ENCODE measurements around the gene GJA4. TPM values are rescaled to one million over a fixed set of nuclear protein-coding genes. Genes with fewer than 3 reads are reported as not detected.
"Not testable (repeated sequence)": the region's sequence is repeated elsewhere in the genome, so short reads cannot be mapped to it uniquely, and the experiment has no call there.

The GJA4 gene
- polyA plus RNA-seq, 2 donors = 0.77 to 2.6 TPM

GRCh38 chr1:34796990-34797389 lies 4.2 kb downstream of the GJA4 start:
- Histone ChIP-seq H3K9me3 (ENCODE audit: control insufficient read depth in 2 of 2, insufficient read depth in 1 of 2, low read depth in 1 of 2, low read length in 1 of 2) (peaks cover 0 to 2% of the 10 kb centered on the region in 2 donors), H3K4me1 (ENCODE audit: control insufficient read depth in 2 of 2, insufficient read depth in 2 of 2, low read length in 1 of 2) (peaks cover 0 to 11% of the 10 kb centered on the region in 2 donors), H3K4me3 (ENCODE audit: low read depth in 1 of 2, low read length in 2 of 2) (no peak overlapping the region), H3K27me3 (ENCODE audit: control insufficient read depth in 1 of 2, insufficient read depth in 2 of 2, low read length in 2 of 2) (no peaks in the 10 kb centered on the region), H3K27ac (ENCODE audit: low read depth in 2 of 2, low read length in 1 of 2) (no peak overlapping the region), H3K36me3 (ENCODE audit: control insufficient read depth in 2 of 2, insufficient read depth in 2 of 2, low read length in 1 of 2) (no peaks in the 10 kb centered on the region)
- WGBS, 2 donors = 84 to 87% methylated on average over 6 of the region's 6 CpGs

- 73 to 84% methylated on average over 5 to 6 of the region's 6 CpGs for WGBS, 2 donors
- Histone ChIP-seq H3K36me3 (ENCODE audit: control insufficient read depth in 2 of 2, insufficient read depth in 2 of 2, low read length in 1 of 2) (no peaks in the 10 kb centered on the region), H3K9me3 (ENCODE audit: control insufficient read depth in 2 of 2, insufficient read depth in 1 of 2, low read depth in 1 of 2, low read length in 1 of 2) (peaks cover 0 to 2% of the 10 kb centered on the region in 2 donors), H3K27me3 (ENCODE audit: control insufficient read depth in 1 of 2, insufficient read depth in 2 of 2, low read length in 2 of 2) (no peaks in the 10 kb centered on the region), H3K27ac (ENCODE audit: low read depth in 2 of 2, low read length in 1 of 2) (no peak overlapping the region), H3K4me1 (ENCODE audit: control insufficient read depth in 2 of 2, insufficient read depth in 2 of 2, low read length in 1 of 2) (no peaks in the 10 kb centered on the region), H3K4me3 (ENCODE audit: low read depth in 1 of 2, low read length in 2 of 2) (no peak overlapping the region)
Measured at GRCh38 chr1:34800214-34800613, 7.4 kb downstream of the GJA4 start.

- Histone ChIP-seq H3K27me3 (ENCODE audit: control insufficient read depth in 1 of 2, insufficient read depth in 2 of 2, low read length in 2 of 2) (no peaks in the 10 kb centered on the region), H3K27ac (ENCODE audit: low read depth in 2 of 2, low read length in 1 of 2) (no peak overlapping the region), H3K4me3 (ENCODE audit: low read depth in 1 of 2, low read length in 2 of 2) (no peak overlapping the region), H3K36me3 (ENCODE audit: control insufficient read depth in 2 of 2, insufficient read depth in 2 of 2, low read length in 1 of 2) (no peaks in the 10 kb centered on the region), H3K4me1 (ENCODE audit: control insufficient read depth in 2 of 2, insufficient read depth in 2 of 2, low read length in 1 of 2) (no peaks in the 10 kb centered on the region), H3K9me3 (ENCODE audit: control insufficient read depth in 2 of 2, insufficient read depth in 1 of 2, low read depth in 1 of 2, low read length in 1 of 2) (no peaks in the 10 kb centered on the region)
- 96 to 99% methylated on average over 3 of the region's 3 CpGs for WGBS, 2 donors
Measured at GRCh38 chr1:34803770-34804169, 11.0 kb downstream of the GJA4 start.

- no peak overlapping the region for H3K27ac ChIP-seq (ENCODE audit: low read depth in 2 of 2, low read length in 1 of 2)
- 55 to 64% methylated on average over 3 of the region's 3 CpGs for WGBS, 2 donors
- H3K36me3 ChIP-seq (ENCODE audit: control insufficient read depth in 2 of 2, insufficient read depth in 2 of 2, low read length in 1 of 2) = no peaks in the 10 kb centered on the region
Measured at GRCh38 chr1:34806396-34806795, 13.6 kb downstream of the GJA4 start.

GRCh38 chr1:34808051-34808810 lies 15.4 kb downstream of the GJA4 start:
- Histone ChIP-seq H3K27ac (ENCODE audit: low read depth in 2 of 2, low read length in 1 of 2) (no peak overlapping the region), H3K4me3 (ENCODE audit: low read depth in 1 of 2, low read length in 2 of 2) (no peak overlapping the region), H3K4me1 (ENCODE audit: control insufficient read depth in 2 of 2, insufficient read depth in 2 of 2, low read length in 1 of 2) (no peaks in the 10 kb centered on the region), H3K9me3 (ENCODE audit: control insufficient read depth in 2 of 2, insufficient read depth in 1 of 2, low read depth in 1 of 2, low read length in 1 of 2) (peaks cover 0 to 3% of the 10 kb centered on the region in 2 donors), H3K27me3 (ENCODE audit: control insufficient read depth in 1 of 2, insufficient read depth in 2 of 2, low read length in 2 of 2) (no peaks in the 10 kb centered on the region), H3K36me3 (ENCODE audit: control insufficient read depth in 2 of 2, insufficient read depth in 2 of 2, low read length in 1 of 2) (no peaks in the 10 kb centered on the region)
- WGBS, 2 donors = 64 to 77% methylated on average over 9 of the region's 9 CpGs

More at GRCh38 chr1:34806396-34806795, 13.6 kb downstream of the GJA4 start:
- Histone ChIP-seq H3K4me3 (ENCODE audit: low read depth in 1 of 2, low read length in 2 of 2) (no peak overlapping the region), H3K4me1 (ENCODE audit: control insufficient read depth in 2 of 2, insufficient read depth in 2 of 2, low read length in 1 of 2) (no peaks in the 10 kb centered on the region), H3K27me3 (ENCODE audit: control insufficient read depth in 1 of 2, insufficient read depth in 2 of 2, low read length in 2 of 2) (no peaks in the 10 kb centered on the region), H3K9me3 (ENCODE audit: control insufficient read depth in 2 of 2, insufficient read depth in 1 of 2, low read depth in 1 of 2, low read length in 1 of 2) (peaks cover 0 to 3% of the 10 kb centered on the region in 2 donors)

- H3K4me1 ChIP-seq (ENCODE audit: control insufficient read depth in 2 of 2, insufficient read depth in 2 of 2, low read length in 1 of 2); H3K4me3 ChIP-seq (ENCODE audit: low read depth in 1 of 2, low read length in 2 of 2); H3K27ac ChIP-seq (ENCODE audit: low read depth in 2 of 2, low read length in 1 of 2); H3K9me3 ChIP-seq (ENCODE audit: control insufficient read depth in 2 of 2, insufficient read depth in 1 of 2, low read depth in 1 of 2, low read length in 1 of 2); H3K36me3 ChIP-seq (ENCODE audit: control insufficient read depth in 2 of 2, insufficient read depth in 2 of 2, low read length in 1 of 2); H3K27me3 ChIP-seq (ENCODE audit: control insufficient read depth in 1 of 2, insufficient read depth in 2 of 2, low read length in 2 of 2): not testable (repeated sequence)
- 92 to 97% methylated on average over 3 of the region's 3 CpGs for WGBS, 2 donors
Measured at GRCh38 chr1:34810781-34811180, 18.0 kb downstream of the GJA4 start.

- Histone ChIP-seq H3K36me3 (ENCODE audit: control insufficient read depth in 2 of 2, insufficient read depth in 2 of 2, low read length in 1 of 2) (no peaks in the 10 kb centered on the region), H3K27ac (ENCODE audit: low read depth in 2 of 2, low read length in 1 of 2) (no peak overlapping the region)
Measured at GRCh38 chr1:34816332-34816731, 23.5 kb downstream of the GJA4 start.

GRCh38 chr1:34816778-34817177 lies 24.0 kb downstream of the GJA4 start:
- no peaks in the 10 kb centered on the region for H3K9me3 ChIP-seq (ENCODE audit: control insufficient read depth in 2 of 2, insufficient read depth in 1 of 2, low read depth in 1 of 2, low read length in 1 of 2)
- no peaks in the 10 kb centered on the region for H3K36me3 ChIP-seq (ENCODE audit: control insufficient read depth in 2 of 2, insufficient read depth in 2 of 2, low read length in 1 of 2)
- no peaks in the 10 kb centered on the region for H3K27me3 ChIP-seq (ENCODE audit: control insufficient read depth in 1 of 2, insufficient read depth in 2 of 2, low read length in 2 of 2)
- no peak overlapping the region for H3K27ac ChIP-seq (ENCODE audit: low read depth in 2 of 2, low read length in 1 of 2)
- no peak overlapping the region for H3K4me3 ChIP-seq (ENCODE audit: low read depth in 1 of 2, low read length in 2 of 2)
- no peaks in the 10 kb centered on the region for H3K4me1 ChIP-seq (ENCODE audit: control insufficient read depth in 2 of 2, insufficient read depth in 2 of 2, low read length in 1 of 2)
- 65 to 78% methylated on average over 3 of the region's 3 CpGs for WGBS, 2 donors

More at GRCh38 chr1:34816332-34816731, 23.5 kb downstream of the GJA4 start:
- no peaks in the 10 kb centered on the region for H3K27me3 ChIP-seq (ENCODE audit: control insufficient read depth in 1 of 2, insufficient read depth in 2 of 2, low read length in 2 of 2)
- no peaks in the 10 kb centered on the region for H3K9me3 ChIP-seq (ENCODE audit: control insufficient read depth in 2 of 2, insufficient read depth in 1 of 2, low read depth in 1 of 2, low read length in 1 of 2)
- no peaks in the 10 kb centered on the region for H3K4me1 ChIP-seq (ENCODE audit: control insufficient read depth in 2 of 2, insufficient read depth in 2 of 2, low read length in 1 of 2)
- no peak overlapping the region for H3K4me3 ChIP-seq (ENCODE audit: low read depth in 1 of 2, low read length in 2 of 2)

- not testable (repeated sequence) for H3K27ac ChIP-seq (ENCODE audit: low read depth in 2 of 2, low read length in 1 of 2); H3K4me3 ChIP-seq (ENCODE audit: low read depth in 1 of 2, low read length in 2 of 2); H3K9me3 ChIP-seq (ENCODE audit: control insufficient read depth in 2 of 2, insufficient read depth in 1 of 2, low read depth in 1 of 2, low read length in 1 of 2); H3K4me1 ChIP-seq (ENCODE audit: control insufficient read depth in 2 of 2, insufficient read depth in 2 of 2, low read length in 1 of 2); H3K36me3 ChIP-seq (ENCODE audit: control insufficient read depth in 2 of 2, insufficient read depth in 2 of 2, low read length in 1 of 2); H3K27me3 ChIP-seq (ENCODE audit: control insufficient read depth in 1 of 2, insufficient read depth in 2 of 2, low read length in 2 of 2)
- WGBS, 2 donors = 93 to 94% methylated on average over 2 of the region's 2 CpGs
Measured at GRCh38 chr1:34818862-34819261, 26.1 kb downstream of the GJA4 start.

GRCh38 chr1:34822202-34822601 lies 29.4 kb downstream of the GJA4 start:
- Histone ChIP-seq H3K27ac (ENCODE audit: low read depth in 2 of 2, low read length in 1 of 2) (no peak overlapping the region), H3K9me3 (ENCODE audit: control insufficient read depth in 2 of 2, insufficient read depth in 1 of 2, low read depth in 1 of 2, low read length in 1 of 2) (no peaks in the 10 kb centered on the region), H3K36me3 (ENCODE audit: control insufficient read depth in 2 of 2, insufficient read depth in 2 of 2, low read length in 1 of 2) (no peaks in the 10 kb centered on the region), H3K4me3 (ENCODE audit: low read depth in 1 of 2, low read length in 2 of 2) (no peak overlapping the region), H3K27me3 (ENCODE audit: control insufficient read depth in 1 of 2, insufficient read depth in 2 of 2, low read length in 2 of 2) (no peaks in the 10 kb centered on the region), H3K4me1 (ENCODE audit: control insufficient read depth in 2 of 2, insufficient read depth in 2 of 2, low read length in 1 of 2) (peaks cover 6 to 9% of the 10 kb centered on the region in 2 donors)
- 83 to 88% methylated on average over 3 of the region's 3 CpGs for WGBS, 2 donors

Measured in esophagus (tissue), 2 donors.